CD4-positive, CD25-positive, alpha-beta regulatory T cell (primary cell): ENCODE data around the gene GADL1. TPM values are rescaled to one million over a fixed set of nuclear protein-coding genes. Genes with fewer than 3 reads are reported as not detected.

ENCODE experiments used
- ATAC-seq, 2 donors: fragments of 150-1000 bp; cut with Tn5 transposase; one replicate each; pipeline ENCODE4 v1.10.0; 2021; ENCODE audit warnings: low read depth in 2 of 2, moderate number of reproducible peaks in 2 of 2, moderate library complexity in 1 of 2
- DNase-seq, 3 donors: peaks; one replicate each; pipeline versions ENCODE4 v3.0.0 to v3.0.0-alpha.2; 2012 to 2022; ENCODE audit warnings: mixed read lengths in 1 of 3
- H3K27ac ChIP-seq: one replicate; pipeline ENCODE4 v1.7.0; 2013; ENCODE audit warnings: mild to moderate bottlenecking, low read length; ENCODE audit not compliant: insufficient read depth, poor library complexity, severe bottlenecking
- H3K27me3 ChIP-seq: one replicate; pipeline ENCODE4 v1.7.0; 2013; ENCODE audit warnings: low read length; ENCODE audit not compliant: control insufficient read depth, insufficient read depth
- H3K36me3 ChIP-seq: one replicate; pipeline ENCODE4 v1.7.0; 2013; ENCODE audit warnings: mild to moderate bottlenecking, low read length, moderate library complexity; ENCODE audit not compliant: control insufficient read depth, insufficient read depth
- H3K4me1 ChIP-seq: 2 replicates; pipeline ENCODE4 v1.7.0; 2013; ENCODE audit warnings: mild to moderate bottlenecking, low read length; ENCODE audit not compliant: insufficient read depth, control insufficient read depth, poor library complexity, severe bottlenecking
- H3K4me3 ChIP-seq: one replicate; pipeline ENCODE4 v1.7.0; 2013; ENCODE audit warnings: low read depth, mild to moderate bottlenecking, low read length, moderate library complexity
- H3K9me3 ChIP-seq, 2 experiments: 1 replicate in 1 of 2; 2 replicates in 1 of 2; pipeline ENCODE4 v1.7.0; 2013; ENCODE audit warnings: low read length in 2 of 2, mild to moderate bottlenecking in 1 of 2, moderate library complexity in 1 of 2; ENCODE audit not compliant: control insufficient read depth in 2 of 2
- H3K27ac Mint-ChIP-seq, 3 donors: one replicate each; pipeline ENCODE4 v1.8.0; 2020 to 2022; ENCODE audit warnings: mild to moderate bottlenecking in 3 of 3, mixed read lengths in 3 of 3, moderate library complexity in 2 of 3
- H3K27me3 Mint-ChIP-seq: one replicate; pipeline ENCODE4 v1.8.0; 2022; ENCODE audit warnings: mild to moderate bottlenecking, mixed read lengths
- H3K36me3 Mint-ChIP-seq: one replicate; pipeline ENCODE4 v1.8.0; 2020; ENCODE audit warnings: mixed read lengths
- H3K4me1 Mint-ChIP-seq, 4 donors: one replicate each; pipeline ENCODE4 v1.8.0; 2020 to 2022; ENCODE audit warnings: mixed read lengths in 4 of 4, mild to moderate bottlenecking in 1 of 4
- H3K4me3 Mint-ChIP-seq, 4 donors: one replicate each; pipeline ENCODE4 v1.8.0; 2020 to 2022; ENCODE audit warnings: mild to moderate bottlenecking in 4 of 4, mixed read lengths in 4 of 4, moderate library complexity in 3 of 4
- H3K9me3 Mint-ChIP-seq, 7 donors: one replicate each; pipeline ENCODE4 v1.8.0; 2020 to 2022; ENCODE audit warnings: mixed read lengths in 7 of 7, mild to moderate bottlenecking in 3 of 7, moderate library complexity in 2 of 7
- polyA plus RNA-seq, 4 donors: library from polyadenylated mRNA; unstranded; fragments of 300-500 nt; fragmentation: Illumina TruSeq; gene quantifications; one replicate each; pipeline ENCODE4 v1.2.3, GENCODE V29; 2021
- total RNA-seq: library from RNA; stranded (reverse); gene quantifications from one replicate; pipeline ENCODE4 v1.2.3, GENCODE V29; 2022

GADL1 gene
- total and polyA plus RNA-seq, 5 donors from 2014 or later: not detected

DNA sequence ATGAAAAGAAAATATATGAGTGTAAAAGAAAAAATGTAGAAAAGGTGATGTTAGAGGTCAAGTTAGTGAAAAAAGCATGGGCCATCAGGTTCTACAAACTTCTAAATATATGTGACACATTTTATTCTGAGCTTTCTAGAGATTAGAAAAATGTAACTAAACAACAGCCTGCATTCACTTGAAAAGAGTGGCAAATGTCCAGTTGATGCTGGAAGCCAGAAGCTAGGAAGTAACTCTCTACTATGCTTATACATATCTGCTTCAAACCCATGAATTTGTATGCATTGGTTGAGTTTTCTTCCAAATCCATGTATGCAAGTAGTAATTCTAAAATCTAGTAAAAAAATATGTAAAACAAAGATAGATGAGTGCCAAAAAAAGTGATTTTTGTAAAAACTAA, 164.5 kb downstream of the GADL1 start:
- DNase-seq (no peak), ATAC-seq (no peak)
- H3K9me3 Mint-ChIP-seq: peaks cover 0 to 2% (median 0%) of the 10 kb centered on the region in 7 donors
- H3K4me3 Mint-ChIP-seq: no peak overlapping the region
- Histone ChIP-seq H3K27ac (no peak overlapping the region), H3K36me3 (no peaks in the 10 kb centered on the region), H3K4me1 (no peaks in the 10 kb centered on the region), H3K4me3 (no peak overlapping the region), H3K27me3 (no peaks in the 10 kb centered on the region), H3K9me3 (no peaks in the 10 kb centered on the region)
- peaks cover 11% of the 10 kb centered on the region for H3K27me3 Mint-ChIP-seq
- peaks cover 0 to 14% (median 2%) of the 10 kb centered on the region in 4 donors for H3K4me1 Mint-ChIP-seq
- H3K36me3 Mint-ChIP-seq: no peaks in the 10 kb centered on the region
- no peak overlapping the region for H3K27ac Mint-ChIP-seq

DNA sequence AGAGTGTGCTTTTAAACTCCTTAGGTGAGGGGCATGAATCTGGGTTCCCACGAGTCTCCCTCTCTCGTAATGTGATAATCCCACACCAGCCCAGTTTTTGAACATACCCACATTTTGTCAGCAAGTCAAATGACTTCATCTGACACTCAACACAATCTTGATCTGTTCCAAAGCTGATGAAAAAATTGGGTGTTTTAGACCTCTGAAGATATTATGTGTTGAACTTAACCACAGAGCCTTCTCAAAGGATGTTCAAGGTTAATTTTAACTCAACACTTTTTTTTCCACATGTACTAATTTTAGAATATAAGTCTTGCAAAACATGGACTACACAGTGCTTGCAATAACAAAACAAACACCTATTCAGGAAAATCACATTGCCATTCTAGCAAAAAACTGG, 164.9 kb downstream of the GADL1 start:
- DNase-seq: no peak
- no peak for ATAC-seq
- no peaks in the 10 kb centered on the region for H3K9me3 ChIP-seq

DNA sequence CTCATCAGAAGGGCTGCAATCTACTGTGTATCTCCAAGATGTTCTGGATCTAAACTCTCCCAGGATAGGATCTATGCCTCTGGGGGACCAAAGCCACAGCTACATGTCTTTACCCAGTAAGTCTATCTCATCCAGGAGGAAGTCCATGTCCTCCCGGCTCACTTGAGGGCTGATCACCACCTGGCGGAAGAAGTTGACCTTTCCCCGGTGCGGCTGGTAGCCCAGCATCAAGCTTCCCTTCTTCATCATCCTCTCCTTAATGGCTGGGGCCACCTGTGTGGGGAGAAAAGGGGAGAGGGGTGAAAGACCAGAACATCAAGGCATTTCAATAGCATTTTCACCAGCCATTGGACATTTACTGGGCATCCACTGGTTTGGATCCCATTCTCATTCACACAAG, 166.3 kb downstream of the GADL1 start:
- DNase-seq (no peak), ATAC-seq (no peak)
- Mint-ChIP-seq H3K4me3 (no peak overlapping the region), H3K9me3 (peaks cover 0 to 2% (median 0%) of the 10 kb centered on the region in 7 donors), H3K4me1 (peaks cover 0 to 14% (median 1%) of the 10 kb centered on the region in 4 donors), H3K27me3 (peaks cover 11% of the 10 kb centered on the region), H3K27ac (no peak overlapping the region), H3K36me3 (no peaks in the 10 kb centered on the region)
- Histone ChIP-seq H3K27me3 (no peaks in the 10 kb centered on the region), H3K4me3 (no peak overlapping the region), H3K4me1 (no peaks in the 10 kb centered on the region), H3K27ac (no peak overlapping the region), H3K9me3 (no peaks in the 10 kb centered on the region), H3K36me3 (no peaks in the 10 kb centered on the region)

More for the DNA sequence above, 164.9 kb downstream of the GADL1 start:
- peaks cover 0 to 14% (median 2%) of the 10 kb centered on the region in 4 donors for H3K4me1 Mint-ChIP-seq
- Histone ChIP-seq H3K4me3 (no peak overlapping the region), H3K4me1 (no peaks in the 10 kb centered on the region), H3K27me3 (no peaks in the 10 kb centered on the region), H3K36me3 (no peaks in the 10 kb centered on the region), H3K27ac (no peak overlapping the region)
- H3K4me3 Mint-ChIP-seq: no peak overlapping the region
- H3K9me3 Mint-ChIP-seq: peaks cover 0 to 2% (median 0%) of the 10 kb centered on the region in 7 donors
- peaks cover 11% of the 10 kb centered on the region for H3K27me3 Mint-ChIP-seq
- H3K27ac Mint-ChIP-seq: no peak overlapping the region
- H3K36me3 Mint-ChIP-seq: no peaks in the 10 kb centered on the region

DNA sequence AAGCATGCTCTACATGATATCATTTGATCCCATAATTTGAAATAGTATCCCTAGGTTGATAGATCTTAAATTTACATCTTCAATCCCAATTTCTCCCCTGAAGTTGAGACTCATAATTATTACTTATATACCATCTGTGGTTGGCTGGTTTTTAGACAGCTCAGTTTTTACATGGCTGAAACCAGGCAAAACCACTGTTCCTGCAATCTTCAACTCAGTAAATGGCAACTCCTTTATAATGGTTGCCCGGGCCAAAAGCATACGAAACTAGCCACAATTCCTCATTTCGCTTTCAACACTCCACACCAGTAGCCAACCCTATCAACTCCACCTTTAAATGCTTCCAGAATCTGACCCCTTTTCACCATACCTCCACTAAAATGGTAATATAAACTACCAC, 169.6 kb downstream of the GADL1 start:
- no peak overlapping the region for H3K4me3 Mint-ChIP-seq
- H3K9me3 Mint-ChIP-seq: peaks cover 0 to 8% (median 0%) of the 10 kb centered on the region in 7 donors

DNA sequence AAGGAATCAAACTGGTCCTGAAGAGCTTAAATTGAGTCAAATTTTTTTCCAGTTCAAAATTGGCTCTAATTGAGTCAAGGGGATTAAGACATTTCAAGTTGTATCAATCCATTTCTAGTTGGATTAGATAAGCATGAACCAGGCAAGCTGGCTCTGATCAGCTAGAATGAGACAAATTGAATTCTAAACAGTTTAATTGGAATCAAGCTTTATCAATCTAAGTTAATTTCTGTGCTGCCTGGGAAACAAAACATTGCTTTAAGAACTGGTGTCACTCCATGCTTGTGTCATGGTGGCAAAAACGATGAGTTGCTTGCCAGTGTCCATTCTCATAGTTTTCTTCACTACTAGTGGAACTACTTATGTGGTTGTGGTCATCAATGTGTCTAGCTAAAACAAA, 171.2 kb downstream of the GADL1 start:
- no peaks in the 10 kb centered on the region for H3K36me3 Mint-ChIP-seq
- H3K27ac Mint-ChIP-seq: no peak overlapping the region
- ATAC-seq: no peak
- Histone ChIP-seq H3K9me3 (no peaks in the 10 kb centered on the region), H3K4me1 (no peaks in the 10 kb centered on the region), H3K27me3 (peaks cover 4% of the 10 kb centered on the region), H3K36me3 (no peaks in the 10 kb centered on the region), H3K4me3 (no peak overlapping the region), H3K27ac (no peak overlapping the region)
- H3K4me3 Mint-ChIP-seq: no peak overlapping the region
- H3K27me3 Mint-ChIP-seq: peaks cover 9% of the 10 kb centered on the region
- DNase-seq: no peak
- peaks cover 0 to 8% (median 1%) of the 10 kb centered on the region in 7 donors for H3K9me3 Mint-ChIP-seq
- no peaks in the 10 kb centered on the region for H3K4me1 Mint-ChIP-seq

More for the DNA sequence above, 169.6 kb downstream of the GADL1 start:
- no peak for DNase-seq
- Mint-ChIP-seq H3K27me3 (peaks cover 11% of the 10 kb centered on the region), H3K4me1 (peaks cover 0 to 10% (median 0%) of the 10 kb centered on the region in 4 donors), H3K36me3 (no peaks in the 10 kb centered on the region), H3K27ac (no peak overlapping the region)
- no peak overlapping the region for H3K4me3 ChIP-seq
- H3K36me3 ChIP-seq: no peaks in the 10 kb centered on the region
- H3K27me3 ChIP-seq: peaks cover 4% of the 10 kb centered on the region
- no peak for ATAC-seq
- no peaks in the 10 kb centered on the region for H3K4me1 ChIP-seq
- no peaks in the 10 kb centered on the region for H3K9me3 ChIP-seq
- H3K27ac ChIP-seq: no peak overlapping the region

DNA sequence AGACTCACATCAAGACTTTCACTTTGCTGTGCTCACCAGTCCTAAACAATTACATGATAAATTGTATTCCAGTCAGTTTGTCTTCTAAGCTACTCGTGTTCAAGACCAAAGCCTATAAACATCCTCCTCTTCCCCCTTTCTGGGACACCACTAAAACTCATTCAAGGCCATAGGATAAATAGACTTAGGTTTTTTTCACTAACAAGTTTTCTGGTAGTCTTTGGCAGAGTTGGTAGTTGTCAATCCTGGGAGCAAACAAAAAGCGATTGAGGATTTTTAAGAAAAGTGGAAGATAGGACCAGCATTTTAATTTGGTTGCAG, 173.2 kb downstream of the GADL1 start:
- Histone ChIP-seq H3K27me3 (peaks cover 4% of the 10 kb centered on the region), H3K36me3 (no peaks in the 10 kb centered on the region), H3K4me1 (no peaks in the 10 kb centered on the region), H3K27ac (no peak overlapping the region), H3K9me3 (no peaks in the 10 kb centered on the region), H3K4me3 (no peak overlapping the region)
- H3K4me1 Mint-ChIP-seq: no peaks in the 10 kb centered on the region
- peak overlapping the region in 1 of 3 donors; percentile 44 for H3K27ac Mint-ChIP-seq
- H3K27me3 Mint-ChIP-seq: peaks cover 6% of the 10 kb centered on the region
- peaks cover 0 to 8% (median 1%) of the 10 kb centered on the region in 7 donors for H3K9me3 Mint-ChIP-seq
- no peak overlapping the region for H3K4me3 Mint-ChIP-seq
- no peak for DNase-seq
- no peaks in the 10 kb centered on the region for H3K36me3 Mint-ChIP-seq
- ATAC-seq: no peak

DNA sequence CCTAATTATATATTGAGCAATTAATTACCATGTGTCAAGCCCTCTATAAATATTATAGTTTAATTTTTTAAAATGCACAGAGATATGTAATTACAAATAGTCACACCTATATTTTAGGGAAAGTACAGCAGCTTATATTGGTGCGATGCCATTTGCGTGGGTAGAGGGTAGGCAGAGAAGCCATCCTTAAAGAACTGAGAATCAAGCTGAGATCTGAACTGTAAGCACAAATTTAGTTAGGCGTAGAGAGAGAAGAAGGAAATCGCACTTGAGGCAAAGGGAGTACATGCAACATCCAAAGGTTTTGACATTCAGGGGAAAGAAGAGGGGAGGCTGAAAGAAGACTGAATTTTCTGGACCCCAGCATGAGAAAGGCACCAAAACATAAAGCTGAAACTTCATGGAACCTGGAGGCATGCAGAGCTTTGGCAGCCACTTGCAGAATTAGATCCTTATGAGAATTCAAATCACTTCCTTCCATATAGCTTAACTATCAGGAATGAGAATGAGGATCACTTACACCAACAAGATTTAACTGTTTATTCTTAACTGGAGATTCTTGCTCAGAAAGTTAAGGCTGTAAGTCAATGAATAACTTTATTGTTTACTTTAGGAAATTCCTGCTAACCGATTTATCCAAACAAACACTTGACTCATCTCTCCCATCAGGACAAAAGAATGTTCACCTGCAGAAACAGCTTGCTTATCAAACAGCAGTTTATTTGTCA, 173.7 kb downstream of the GADL1 start:
- peaks cover 4% of the 10 kb centered on the region for H3K27me3 ChIP-seq
- no peaks in the 10 kb centered on the region for H3K36me3 ChIP-seq
- no peak overlapping the region for H3K27ac ChIP-seq
- DNase-seq: no peak
- Mint-ChIP-seq H3K4me3 (no peak overlapping the region), H3K27ac (no peak overlapping the region), H3K9me3 (peaks cover 0 to 8% (median 1%) of the 10 kb centered on the region in 7 donors), H3K4me1 (no peaks in the 10 kb centered on the region), H3K27me3 (peaks cover 6% of the 10 kb centered on the region), H3K36me3 (no peaks in the 10 kb centered on the region)
- H3K4me3 ChIP-seq: no peak overlapping the region
- H3K9me3 ChIP-seq: no peaks in the 10 kb centered on the region
- H3K4me1 ChIP-seq: no peaks in the 10 kb centered on the region
- ATAC-seq: no peak

DNA sequence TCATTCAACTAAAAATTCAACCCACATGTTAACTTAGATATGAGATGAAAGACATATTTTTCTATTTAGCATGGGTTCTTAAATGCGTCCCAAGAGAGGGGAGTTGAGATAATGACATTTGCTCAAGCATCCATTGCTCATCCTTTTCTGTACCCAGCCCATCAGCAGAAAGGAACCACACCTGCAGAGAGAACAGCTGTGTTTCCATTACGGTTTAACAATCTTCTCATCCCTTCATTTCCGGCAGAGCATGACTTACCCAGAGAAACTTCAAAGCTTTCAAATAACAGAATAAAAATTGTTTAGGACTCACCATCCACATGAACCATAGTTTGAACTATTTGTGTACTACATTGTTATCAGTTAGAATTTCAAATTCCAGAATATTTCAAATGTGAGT, 174.9 kb downstream of the GADL1 start:
- Histone ChIP-seq H3K27ac (no peak overlapping the region), H3K27me3 (peaks cover 4% of the 10 kb centered on the region)
- no peak for ATAC-seq

More for the DNA sequence above, 174.9 kb downstream of the GADL1 start:
- Mint-ChIP-seq H3K9me3 (peaks cover 0 to 8% (median 0%) of the 10 kb centered on the region in 7 donors), H3K4me3 (no peak overlapping the region), H3K4me1 (no peaks in the 10 kb centered on the region), H3K27me3 (peaks cover 7% of the 10 kb centered on the region), H3K36me3 (no peaks in the 10 kb centered on the region), H3K27ac (no peak overlapping the region)
- Histone ChIP-seq H3K4me1 (no peaks in the 10 kb centered on the region), H3K4me3 (no peak overlapping the region), H3K36me3 (no peaks in the 10 kb centered on the region), H3K9me3 (no peaks in the 10 kb centered on the region)
- DNase-seq: no peak
